ENCODE data around the gene GPR146. TPM values are rescaled to one million over a fixed set of nuclear protein-coding genes. Genes with fewer than 3 reads are reported as not detected.
A peak's percentile ranks its signal among the peaks of the same experiment; 100 is the strongest.
"Not testable (repeated sequence)": the region's sequence is repeated elsewhere in the genome, so short reads cannot be mapped to it uniquely, and the experiment has no call there.

GPR146 gene
- total RNA-seq, 2 experiments from 2014 or later = 9.9 to 13.7 TPM

GRCh38 chr7:1036164-1036928, 8.0 kb upstream of the GPR146 start:
- H3K9me3 Mint-ChIP-seq; H3K4me3 Mint-ChIP-seq; ATAC-seq (ENCODE audit: poor library complexity); H3K27me3 ChIP-seq (ENCODE audit: control insufficient read depth in 1 of 2, insufficient read depth in 2 of 2, low read length in 2 of 2); H3K9me3 ChIP-seq (ENCODE audit: control insufficient read depth in 1 of 2, insufficient read depth in 1 of 2, low read length in 2 of 2); POLR2A ChIA-PET; H3K36me3 Mint-ChIP-seq (ENCODE audit: low read depth); H3K36me3 ChIP-seq (ENCODE audit: insufficient read depth, low read length); H3K27ac ChIP-seq (ENCODE audit: low read depth in 1 of 2, low read length in 2 of 2); DNase-seq; CTCF ChIA-PET; H3K27ac Mint-ChIP-seq; intact Hi-C loops (cut with DNase I, micrococcal nuclease); H3K27me3 Mint-ChIP-seq; H3K4me3 ChIP-seq (ENCODE audit: low read length): not testable (repeated sequence)
- H3K4me1 Mint-ChIP-seq (ENCODE audit: low read depth) = peaks cover 26% of the 10 kb centered on the region
- H3K4me1 ChIP-seq (ENCODE audit: insufficient read depth, low read length) = peaks cover 30% of the 10 kb centered on the region

- peaks cover 18% of the 10 kb centered on the region for H3K4me1 Mint-ChIP-seq (ENCODE audit: low read depth)
- H3K27me3 Mint-ChIP-seq; H3K27me3 ChIP-seq (ENCODE audit: control insufficient read depth in 1 of 2, insufficient read depth in 2 of 2, low read length in 2 of 2); H3K4me3 ChIP-seq (ENCODE audit: low read length); H3K4me3 Mint-ChIP-seq; H3K36me3 ChIP-seq (ENCODE audit: insufficient read depth, low read length); H3K27ac Mint-ChIP-seq; ATAC-seq (ENCODE audit: poor library complexity); POLR2A ChIA-PET; H3K9me3 Mint-ChIP-seq; H3K27ac ChIP-seq (ENCODE audit: low read depth in 1 of 2, low read length in 2 of 2); CTCF ChIA-PET; DNase-seq; H3K9me3 ChIP-seq (ENCODE audit: control insufficient read depth in 1 of 2, insufficient read depth in 1 of 2, low read length in 2 of 2); H3K36me3 Mint-ChIP-seq (ENCODE audit: low read depth): not testable (repeated sequence)
- intact Hi-C loops (cut with DNase I, micrococcal nuclease) = loop anchor here in 1 of 2 experiments (10.0 kb wide), 1 partner anchor 225 kb away; no protein-coding TSS in a partner anchor
- peaks cover 25% of the 10 kb centered on the region for H3K4me1 ChIP-seq (ENCODE audit: insufficient read depth, low read length)
Measured at GRCh38 chr7:1040233-1040632, 4.1 kb upstream of the GPR146 start.

GRCh38 chr7:1040790-1041189, 3.6 kb upstream of the GPR146 start:
- peaks cover 31% of the 10 kb centered on the region for H3K4me1 ChIP-seq (ENCODE audit: insufficient read depth, low read length)
- intact Hi-C loops (cut with DNase I, micrococcal nuclease) = loop anchor here in 1 of 2 experiments (10.0 kb wide), 1 partner anchor 226 kb away; no protein-coding TSS in a partner anchor
- DNase-seq (no peak), ATAC-seq (ENCODE audit: poor library complexity) (no peak)
- H3K27me3 ChIP-seq (ENCODE audit: control insufficient read depth in 1 of 2, insufficient read depth in 2 of 2, low read length in 2 of 2) = no peaks in the 10 kb centered on the region
- no peak for TF ChIP-seq CTCF (IDR thresholded peaks at IDR 0.05)
- CTCF ChIA-PET = no interaction called here
- H3K4me3 ChIP-seq (ENCODE audit: low read length) = no peak overlapping the region
- H3K9me3 ChIP-seq (ENCODE audit: control insufficient read depth in 1 of 2, insufficient read depth in 1 of 2, low read length in 2 of 2) = no peaks in the 10 kb centered on the region
- H3K9me3 Mint-ChIP-seq = no peaks in the 10 kb centered on the region
- H3K27ac Mint-ChIP-seq = no peak overlapping the region
- H3K4me1 Mint-ChIP-seq (ENCODE audit: low read depth) = peaks cover 23% of the 10 kb centered on the region
- H3K36me3 Mint-ChIP-seq (ENCODE audit: low read depth) = peaks cover 9% of the 10 kb centered on the region
- POLR2A ChIA-PET = interaction anchor here (0.6 kb wide), 1 partner anchor 25 kb away, joined by 3 read pairs; no protein-coding TSS in a partner anchor
- no peaks in the 10 kb centered on the region for H3K36me3 ChIP-seq (ENCODE audit: insufficient read depth, low read length)
- H3K27me3 Mint-ChIP-seq = no peaks in the 10 kb centered on the region
- H3K4me3 Mint-ChIP-seq = no peak overlapping the region
- no peak overlapping the region for H3K27ac ChIP-seq (ENCODE audit: low read depth in 1 of 2, low read length in 2 of 2)

GRCh38 chr7:1041551-1042491, 2.5 kb upstream of the GPR146 start:
- no peak overlapping the region for H3K27ac Mint-ChIP-seq
- POLR2A ChIA-PET = no interaction called here
- peaks cover 34% of the 10 kb centered on the region for H3K4me1 Mint-ChIP-seq (ENCODE audit: low read depth)
- Histone ChIP-seq H3K4me1 (ENCODE audit: insufficient read depth, low read length) (peaks cover 41% of the 10 kb centered on the region), H3K27me3 (ENCODE audit: control insufficient read depth in 1 of 2, insufficient read depth in 2 of 2, low read length in 2 of 2) (no peaks in the 10 kb centered on the region), H3K9me3 (ENCODE audit: control insufficient read depth in 1 of 2, insufficient read depth in 1 of 2, low read length in 2 of 2) (no peaks in the 10 kb centered on the region), H3K27ac (ENCODE audit: low read depth in 1 of 2, low read length in 2 of 2) (no peak overlapping the region), H3K4me3 (ENCODE audit: low read length) (no peak overlapping the region), H3K36me3 (ENCODE audit: insufficient read depth, low read length) (no peaks in the 10 kb centered on the region)
- intact Hi-C loops (cut with DNase I, micrococcal nuclease) = loop anchor here in 1 of 2 experiments (10.0 kb wide), 1 partner anchor 227 kb away; no protein-coding TSS in a partner anchor
- H3K27me3 Mint-ChIP-seq = no peaks in the 10 kb centered on the region
- peak overlapping the region; percentile 60 for H3K4me3 Mint-ChIP-seq
- CTCF ChIA-PET = interaction anchor here (1.1 to 4.4 kb wide), 2 partner anchors 24 to 49 kb away, joined by 3 to 34 read pairs; no protein-coding TSS in a partner anchor
- H3K36me3 Mint-ChIP-seq (ENCODE audit: low read depth) = peaks cover 9% of the 10 kb centered on the region
- ATAC-seq (ENCODE audit: poor library complexity) (no peak), DNase-seq (peak in 1 of 14 experiments; percentile 45)
- no peak for TF ChIP-seq CTCF (IDR thresholded peaks at IDR 0.05)
- no peaks in the 10 kb centered on the region for H3K9me3 Mint-ChIP-seq

Data from CD4-positive, alpha-beta T cell (primary cell).